Ovary (tissue), 3 donors: ENCODE results near the gene KRTAP5-8.

ENCODE experiments used
- CTCF ChIP-seq, 3 donors: fragments of 450-650 bp in 2 of 3; fragments of 200-600 bp in 1 of 3; IDR thresholded peaks; one replicate each; pipeline versions ENCODE4 v1.5.1 to v1.8.0; 2016 to 2022; ENCODE audit warnings: antibody characterized with exemption in 3 of 3, mild to moderate bottlenecking in 1 of 3
- EP300 ChIP-seq: sonication (generic); formaldehyde crosslinking; IDR thresholded peaks from one replicate; pipeline ENCODE4 v1.6.1; 2017; ENCODE audit warnings: antibody characterized with exemption
- POLR2A ChIP-seq: fragments of 450-650 bp; IDR thresholded peaks from one replicate; pipeline ENCODE4 v1.6.1; 2017; ENCODE audit warnings: antibody characterized with exemption, mild to moderate bottlenecking, moderate library complexity
- donor health status: DM: no; HTN: no; CAD: no.

DNA sequence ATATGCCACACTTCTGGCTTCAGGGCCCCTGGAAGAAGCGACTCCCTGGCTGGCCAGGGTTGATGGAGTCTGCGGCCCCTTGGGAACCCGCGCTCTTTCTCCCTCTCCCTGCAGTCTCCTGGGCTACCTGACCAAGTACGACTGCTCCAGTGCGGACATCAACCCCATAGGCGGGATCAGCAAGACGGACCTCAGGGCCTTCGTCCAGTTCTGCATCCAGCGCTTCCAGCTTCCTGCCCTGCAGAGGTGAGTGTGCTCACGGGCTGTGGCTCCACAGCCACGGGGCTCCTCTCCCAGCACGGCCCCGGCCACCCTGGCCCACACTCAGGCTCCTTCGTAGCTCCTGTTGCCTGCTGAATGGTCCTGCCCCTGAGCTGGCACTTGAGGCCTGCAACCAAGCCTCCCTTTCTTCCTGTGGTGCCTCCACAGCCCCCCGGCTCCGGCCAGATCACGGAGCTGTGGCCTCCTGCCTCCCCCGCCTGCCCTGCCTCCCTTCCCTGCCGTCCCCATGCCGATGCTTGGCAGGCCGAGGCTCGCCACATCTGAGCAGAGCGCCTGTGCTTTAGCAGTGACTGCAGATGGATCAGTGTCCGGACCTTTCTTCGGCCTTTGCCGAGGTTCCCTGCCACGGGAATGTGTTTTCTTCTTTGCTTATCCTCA is 47.0 kb upstream of the KRTAP5-8 start:
- no peak for TF ChIP-seq CTCF (IDR thresholded peaks at IDR 0.05)
- TF ChIP-seq POLR2A = no peak
- TF ChIP-seq EP300 = no peak
